H9 (cell line): Measurements from ENCODE around the gene TRIB2. TPM values are rescaled to one million over a fixed set of nuclear protein-coding genes. Genes with fewer than 3 reads are reported as not detected.

Source experiments
- DNase-seq: peaks from one replicate; pipeline ENCODE4 v3.0.0-alpha.2; 2017
- H2AFZ ChIP-seq: one replicate; pipeline ENCODE4 v1.6.1; 2013; ENCODE audit warnings: mild to moderate bottlenecking, low read length, control low read depth, moderate library complexity
- H2AK5ac ChIP-seq: 2 replicates; pipeline ENCODE4 v1.6.1; 2013; ENCODE audit warnings: low read length, control low read depth, mixed read lengths; ENCODE audit not compliant: insufficient read length
- H2BK120ac ChIP-seq: one replicate; pipeline ENCODE4 v1.6.1; 2013; ENCODE audit warnings: low read depth, mild to moderate bottlenecking, low read length, control low read depth, inconsistent platforms; ENCODE audit not compliant: poor library complexity, severe bottlenecking
- H2BK12ac ChIP-seq: 2 replicates; pipeline ENCODE4 v1.6.1; 2013; ENCODE audit warnings: low read length, control low read depth, mixed read lengths, low read depth; ENCODE audit not compliant: insufficient read length
- H2BK15ac ChIP-seq: 2 replicates; pipeline ENCODE4 v1.6.1; 2013; ENCODE audit warnings: low read depth, low read length, control low read depth
- H2BK20ac ChIP-seq: one replicate; pipeline ENCODE4 v1.6.1; 2013; ENCODE audit warnings: low read depth, mild to moderate bottlenecking, low read length, control low read depth, inconsistent platforms; ENCODE audit not compliant: poor library complexity, severe bottlenecking
- H2BK5ac ChIP-seq: 2 replicates; pipeline ENCODE4 v1.6.1; 2013; ENCODE audit warnings: low read length, control low read depth, mixed read lengths; ENCODE audit not compliant: insufficient read length
- H3K14ac ChIP-seq: 2 replicates; pipeline ENCODE4 v1.6.1; 2013; ENCODE audit warnings: low read length, control low read depth; ENCODE audit not compliant: insufficient read depth
- H3K18ac ChIP-seq: 2 replicates; pipeline ENCODE4 v1.6.1; 2013; ENCODE audit warnings: low read depth, mild to moderate bottlenecking, mixed read lengths, low read length, control low read depth; ENCODE audit not compliant: insufficient read length
- H3K23ac ChIP-seq: 2 replicates; pipeline ENCODE4 v1.6.1; 2013; ENCODE audit warnings: low read length, control low read depth, mixed read lengths, low read depth; ENCODE audit not compliant: insufficient read length
- H3K23me2 ChIP-seq: 2 replicates; pipeline ENCODE4 v1.6.1; 2013; ENCODE audit warnings: low read depth, mild to moderate bottlenecking, mixed read lengths, low read length, control low read depth; ENCODE audit not compliant: insufficient read length, poor library complexity, severe bottlenecking
- H3K27ac ChIP-seq: 2 replicates; pipeline ENCODE4 v1.5.1; 2013; ENCODE audit warnings: low read length, control low read depth, mixed read lengths, low read depth; ENCODE audit not compliant: insufficient read length
- H3K27me3 ChIP-seq: 2 replicates; pipeline ENCODE4 v1.6.1; 2013; ENCODE audit warnings: low read length, control low read depth, inconsistent platforms; ENCODE audit not compliant: insufficient read depth
- H3K4ac ChIP-seq: 2 replicates; pipeline ENCODE4 v1.6.1; 2013; ENCODE audit warnings: low read depth, mild to moderate bottlenecking, control low read depth, inconsistent platforms, low read length, moderate library complexity
- H3K4me1 ChIP-seq: 2 replicates; pipeline ENCODE4 v1.6.1; 2013; ENCODE audit warnings: low read length, control low read depth, inconsistent platforms; ENCODE audit not compliant: insufficient read depth
- H3K4me2 ChIP-seq: 2 replicates; pipeline ENCODE4 v1.6.1; 2013; ENCODE audit warnings: low read length, control low read depth, mixed read lengths; ENCODE audit not compliant: insufficient read length, insufficient read depth
- H3K56ac ChIP-seq: 2 replicates; pipeline ENCODE4 v1.6.1; 2013; ENCODE audit warnings: low read depth, mild to moderate bottlenecking, mixed read lengths, low read length, control low read depth; ENCODE audit not compliant: insufficient read length
- H3K79me1 ChIP-seq: 2 replicates; pipeline ENCODE4 v1.6.1; 2013; ENCODE audit warnings: low read depth, mild to moderate bottlenecking, moderate library complexity, low read length, control low read depth, inconsistent platforms; ENCODE audit not compliant: insufficient read depth, poor library complexity, severe bottlenecking
- H3K79me2 ChIP-seq: 2 replicates; pipeline ENCODE4 v1.6.1; 2013; ENCODE audit warnings: low read length, control low read depth, inconsistent platforms; ENCODE audit not compliant: insufficient read depth
- H3K9ac ChIP-seq: 2 replicates; pipeline ENCODE4 v1.6.1; 2013; ENCODE audit warnings: low read length, control low read depth, mixed read lengths; ENCODE audit not compliant: insufficient read length; ENCODE audit errors: extremely low read depth
- H3K9me3 ChIP-seq: one replicate; pipeline ENCODE4 v1.6.1; 2013; ENCODE audit warnings: low read depth, low read length, inconsistent platforms; ENCODE audit not compliant: control insufficient read depth
- H3T11ph ChIP-seq: one replicate; pipeline ENCODE4 v1.6.1; 2013; ENCODE audit warnings: mild to moderate bottlenecking, low read length, control low read depth, inconsistent platforms
- H4K20me1 ChIP-seq: one replicate; pipeline ENCODE4 v1.6.1; 2013; ENCODE audit not compliant: control insufficient read depth, insufficient read length, insufficient read depth
- H4K5ac ChIP-seq: 2 replicates; pipeline ENCODE4 v1.6.1; 2013; ENCODE audit warnings: low read depth, mild to moderate bottlenecking, mixed read lengths, low read length, control low read depth; ENCODE audit not compliant: insufficient read length
- H4K8ac ChIP-seq: replicated peaks from 2 replicates; pipeline ENCODE4 v1.6.1; 2013; ENCODE audit warnings: low read length, control low read depth, mixed read lengths, low read depth; ENCODE audit not compliant: insufficient read length
- H4K91ac ChIP-seq: 2 replicates; pipeline ENCODE4 v1.6.1; 2013; ENCODE audit warnings: low read depth, mild to moderate bottlenecking, moderate library complexity, mixed read lengths, low read length, control low read depth; ENCODE audit not compliant: insufficient read length
- H3K27ac Mint-ChIP-seq, 3 experiments: 2 replicates in 2 of 3; 3 replicates in 1 of 3; pipeline ENCODE4 v1.8.0; 2020 to 2021; ENCODE audit warnings: mixed read lengths in 3 of 3, mild to moderate bottlenecking in 1 of 3, moderate library complexity in 1 of 3
- H3K27me3 Mint-ChIP-seq: 2 replicates; pipeline ENCODE4 v1.8.0; 2021; ENCODE audit warnings: low read depth, mild to moderate bottlenecking, moderate library complexity, mixed read lengths
- H3K36me3 Mint-ChIP-seq, 3 experiments: 2 replicates in 2 of 3; 3 replicates in 1 of 3; pipeline ENCODE4 v1.8.0; 2020 to 2021; ENCODE audit warnings: low read depth in 3 of 3, mixed read lengths in 3 of 3; ENCODE audit not compliant: insufficient read depth in 1 of 3
- H3K4me1 Mint-ChIP-seq, 2 experiments: 2 replicates each; pipeline ENCODE4 v1.8.0; 2020; ENCODE audit warnings: mixed read lengths in 2 of 2
- H3K4me3 Mint-ChIP-seq, 2 experiments: 2 replicates in 1 of 2; 3 replicates in 1 of 2; pipeline ENCODE4 v1.8.0; 2020 to 2021; ENCODE audit warnings: mild to moderate bottlenecking in 2 of 2, mixed read lengths in 2 of 2, moderate library complexity in 1 of 2
- H3K9me3 Mint-ChIP-seq, 2 experiments: 2 replicates in 1 of 2; 3 replicates in 1 of 2; pipeline ENCODE4 v1.8.0; 2020; ENCODE audit warnings: mild to moderate bottlenecking in 2 of 2, mixed read lengths in 2 of 2, moderate library complexity in 1 of 2
- CTCF ChIP-seq: fragments of 200-600 bp; sonication (generic); conservative IDR thresholded peaks from 3 replicates; pipeline ENCODE4 v1.8.0; 2021; ENCODE audit warnings: antibody characterized with exemption, mild to moderate bottlenecking
- WGBS: extraction: QIAGEN DNeasy Blood & Tissue Kit; methylation state at CpG from one replicate; pipeline ENCODE4 v1.1.7; 2013; ENCODE audit warnings: missing lambda C conversion rate, low lambda C conversion rate, mixed read lengths; ENCODE audit not compliant: insufficient read length; ENCODE audit errors: extremely low coverage; 5-methylcytosine and 5-hydroxymethylcytosine counted together
- total RNA-seq: library from RNA; stranded (reverse); gene quantifications from 2 replicates; pipeline ENCODE4 v1.2.1, GENCODE V29; 2021

The TRIB2 gene
- total RNA-seq, 1 experiment from 2014 or later: 41.9 TPM

GRCh38 chr2:12762337-12762736, 45.6 kb downstream of the TRIB2 start:
- no CpG with 5 or more reads among the region's 2 CpGs for WGBS
- H3K9me3 Mint-ChIP-seq: peaks cover 0 to 4% of the 10 kb centered on the region in 2 experiments; a peak in 2 of 5 replicates
- no peak overlapping the region for H2BK120ac ChIP-seq

More at GRCh38 chr2:12762337-12762736, 45.6 kb downstream of the TRIB2 start:
- Histone ChIP-seq H3K9ac (no peak overlapping the region), H4K5ac (no peak overlapping the region), H4K91ac (no peak overlapping the region), H3K4ac (no peak overlapping the region), H3K23ac (no peak overlapping the region), H3K27me3 (no peaks in the 10 kb centered on the region), H3K4me1 (no peaks in the 10 kb centered on the region), H3K9me3 (no peaks in the 10 kb centered on the region), H2BK20ac (no peak overlapping the region), H3K27ac (no peak overlapping the region), H3K14ac (no peak overlapping the region), H3K79me1 (no peaks in the 10 kb centered on the region), H3K4me2 (no peak overlapping the region), H4K20me1 (no peaks in the 10 kb centered on the region), H3T11ph (no peak overlapping the region), H3K23me2 (no peaks in the 10 kb centered on the region), H2AFZ (no peak overlapping the region), H2BK5ac (no peak overlapping the region), H4K8ac (no peak overlapping the region), H3K18ac (no peak overlapping the region), H2AK5ac (no peak overlapping the region), H2BK12ac (no peak overlapping the region), H3K79me2 (no peaks in the 10 kb centered on the region), H3K56ac (no peak overlapping the region), H2BK15ac (no peak overlapping the region)
- peaks cover 11% of the 10 kb centered on the region for H3K27me3 Mint-ChIP-seq
- no peak overlapping the region for H3K27ac Mint-ChIP-seq
- no peak for TF ChIP-seq CTCF
- no peaks in the 10 kb centered on the region for H3K36me3 Mint-ChIP-seq
- H3K4me3 Mint-ChIP-seq: no peak overlapping the region
- DNase-seq: no peak
- peaks cover 9% of the 10 kb centered on the region in 2 experiments; a peak in 2 of 4 replicates for H3K4me1 Mint-ChIP-seq
